Natural killer cell (primary cell): ENCODE data around the gene C20orf144. TPM values are rescaled to one million over a fixed set of nuclear protein-coding genes. Genes with fewer than 3 reads are reported as not detected.

ENCODE experiments used
- ATAC-seq, 3 donors: fragments of 150-1000 bp in 2 of 3; fragments of 200-7000 bp in 1 of 3; cut with Tn5 transposase; 1 replicate in 1 of 3; 2 replicates in 2 of 3; pipeline ENCODE4 v1.10.0; 2021; ENCODE audit warnings: mild to moderate bottlenecking in 2 of 3, moderate library complexity in 2 of 3
- DNase-seq, 2 donors: peaks; one replicate each; pipeline versions ENCODE4 v3.0.0 to v3.0.0-alpha.2; 2013 to 2021; ENCODE audit warnings: mixed read lengths in 1 of 2
- H3K27ac ChIP-seq: one replicate; pipeline ENCODE4 v1.5.1; 2013; ENCODE audit warnings: mild to moderate bottlenecking, low read length
- H3K27me3 ChIP-seq: one replicate; pipeline ENCODE4 v1.6.1; 2013; ENCODE audit warnings: low read length; ENCODE audit not compliant: control insufficient read depth, insufficient read depth
- H3K36me3 ChIP-seq: one replicate; pipeline ENCODE4 v1.6.1; 2013; ENCODE audit warnings: low read length; ENCODE audit not compliant: control insufficient read depth, insufficient read depth
- H3K4me1 ChIP-seq: one replicate; pipeline ENCODE4 v1.6.1; 2013; ENCODE audit warnings: low read length; ENCODE audit not compliant: control insufficient read depth, insufficient read depth
- H3K4me3 ChIP-seq: one replicate; pipeline ENCODE4 v1.5.1; 2013; ENCODE audit warnings: low read length
- H3K9me3 ChIP-seq: one replicate; pipeline ENCODE4 v1.6.1; 2013; ENCODE audit warnings: low read length; ENCODE audit not compliant: control insufficient read depth, insufficient read depth
- H3K27ac Mint-ChIP-seq, 2 donors: one replicate each; pipeline ENCODE4 v1.8.0; 2022; ENCODE audit warnings: mild to moderate bottlenecking in 2 of 2, mixed read lengths in 2 of 2, moderate library complexity in 1 of 2
- H3K27me3 Mint-ChIP-seq, 2 donors: one replicate each; pipeline ENCODE4 v1.8.0; 2022; ENCODE audit warnings: low read depth in 2 of 2, mixed read lengths in 2 of 2
- H3K36me3 Mint-ChIP-seq: one replicate; pipeline ENCODE4 v1.8.0; 2022; ENCODE audit warnings: mixed read lengths
- H3K4me1 Mint-ChIP-seq, 2 donors: one replicate each; pipeline ENCODE4 v1.8.0; 2022; ENCODE audit warnings: mixed read lengths in 2 of 2
- H3K4me3 Mint-ChIP-seq: one replicate; pipeline ENCODE4 v1.8.0; 2022; ENCODE audit warnings: mild to moderate bottlenecking, moderate library complexity, mixed read lengths
- H3K9me3 Mint-ChIP-seq, 2 donors: one replicate each; pipeline ENCODE4 v1.8.0; 2022; ENCODE audit warnings: mixed read lengths in 2 of 2
- CTCF ChIP-seq: fragments of 200-600 bp; IDR thresholded peaks from one replicate; pipeline ENCODE4 v1.8.0; 2022; ENCODE audit warnings: antibody characterized with exemption
- WGBS: methylation state at CpG from one replicate; pipeline ENCODE4 v1.1.7; 2013; ENCODE audit warnings: missing lambda C conversion rate; ENCODE audit not compliant: insufficient coverage; 5-methylcytosine and 5-hydroxymethylcytosine counted together
- intact Hi-C: fragments of 100-400 bp; cut with micrococcal nuclease; formaldehyde crosslinking; loops from one replicate; pipeline ENCODE4 v1.14.2; 2022
- total RNA-seq, 4 donors: library from RNA; stranded (reverse); fragments of 120-200 nt in 1 of 4; gene quantifications; one replicate each; pipeline versions ENCODE4 v1.2.3 to v1.2.4, GENCODE V29; 2013 to 2022

The C20orf144 gene
- total RNA-seq, 3 donors from 2014 or later (not counting 1 experiment from before 2014, with no cell fraction given), result 0.25 to 0.41 (median 0.33) TPM

- TF ChIP-seq CTCF, result no peak
- Histone ChIP-seq H3K27ac (no peak overlapping the region), H3K36me3 (no peaks in the 10 kb centered on the region), H3K4me3 (no peak overlapping the region), H3K9me3 (no peaks in the 10 kb centered on the region), H3K4me1 (peaks cover 43% of the 10 kb centered on the region), H3K27me3 (no peaks in the 10 kb centered on the region)
- Mint-ChIP-seq H3K9me3 (no peaks in the 10 kb centered on the region), H3K4me3 (peak overlapping the region; percentile 6), H3K36me3 (no peaks in the 10 kb centered on the region), H3K27me3 (no peaks in the 10 kb centered on the region), H3K27ac (no peak overlapping the region), H3K4me1 (peaks cover 6 to 30% of the 10 kb centered on the region in 2 donors)
- intact Hi-C loops, result no loop called here
- ATAC-seq (no peak), DNase-seq (no peak)
- WGBS, result 95% methylated on average over 11 of the region's 11 CpGs
Observed at GRCh38 chr20:33676121-33676520, 14.0 kb downstream of the C20orf144 start.

- no peaks in the 10 kb centered on the region for H3K9me3 Mint-ChIP-seq
- Histone ChIP-seq H3K27me3 (no peaks in the 10 kb centered on the region), H3K4me3 (no peak overlapping the region), H3K27ac (no peak overlapping the region), H3K4me1 (peaks cover 43% of the 10 kb centered on the region), H3K36me3 (no peaks in the 10 kb centered on the region), H3K9me3 (no peaks in the 10 kb centered on the region)
- H3K27me3 Mint-ChIP-seq, result no peaks in the 10 kb centered on the region
- TF ChIP-seq CTCF, result no peak
- no peaks in the 10 kb centered on the region for H3K36me3 Mint-ChIP-seq
- H3K27ac Mint-ChIP-seq, result no peak overlapping the region
- intact Hi-C loops, result no loop called here
- ATAC-seq, result no peak
- peaks cover 6 to 30% of the 10 kb centered on the region in 2 donors for H3K4me1 Mint-ChIP-seq
- WGBS, result 98% methylated on average over 30 of the region's 31 CpGs
- no peak for DNase-seq
- H3K4me3 Mint-ChIP-seq, result peak overlapping the region; percentile 35
Observed at GRCh38 chr20:33676652-33677645, 14.8 kb downstream of the C20orf144 start.

- DNase-seq (no peak), ATAC-seq (no peak)
- Mint-ChIP-seq H3K4me1 (peaks cover under 1 to 25% of the 10 kb centered on the region in 2 donors), H3K27ac (no peak overlapping the region), H3K27me3 (no peaks in the 10 kb centered on the region), H3K4me3 (no peak overlapping the region), H3K9me3 (no peaks in the 10 kb centered on the region), H3K36me3 (no peaks in the 10 kb centered on the region)
- Histone ChIP-seq H3K27me3 (no peaks in the 10 kb centered on the region), H3K9me3 (no peaks in the 10 kb centered on the region), H3K27ac (no peak overlapping the region), H3K4me1 (peaks cover 34% of the 10 kb centered on the region), H3K4me3 (no peak overlapping the region), H3K36me3 (no peaks in the 10 kb centered on the region)
- WGBS, result 96% methylated on average over 15 of the region's 15 CpGs
- TF ChIP-seq CTCF, result no peak
- intact Hi-C loops, result no loop called here
Observed at GRCh38 chr20:33677991-33678702, 16.0 kb downstream of the C20orf144 start.
